NB4 (cell line): Measurements from ENCODE around the gene GNPTAB.

Experiments
- MYC ChIP-seq: IDR thresholded peaks from 2 replicates; pipeline ENCODE4 v1.6.1; 2011; ENCODE audit warnings: low read depth, low read length
- POLR2A ChIP-seq: IDR thresholded peaks from 2 replicates; pipeline ENCODE4 v1.6.1; 2011; ENCODE audit warnings: mild to moderate bottlenecking; ENCODE audit not compliant: insufficient read length; ENCODE audit errors: extremely low read depth
- TF ChIP-seq, protein P1 (sequence below): IDR thresholded peaks from one replicate; pipeline ENCODE4 v1.5.1; 2012; ENCODE audit warnings: low read depth, low read length
- TF ChIP-seq, protein P2 (sequence below): IDR thresholded peaks from 2 replicates; pipeline ENCODE4 v1.6.1; 2011; ENCODE audit warnings: low read depth, low read length

DNA sequence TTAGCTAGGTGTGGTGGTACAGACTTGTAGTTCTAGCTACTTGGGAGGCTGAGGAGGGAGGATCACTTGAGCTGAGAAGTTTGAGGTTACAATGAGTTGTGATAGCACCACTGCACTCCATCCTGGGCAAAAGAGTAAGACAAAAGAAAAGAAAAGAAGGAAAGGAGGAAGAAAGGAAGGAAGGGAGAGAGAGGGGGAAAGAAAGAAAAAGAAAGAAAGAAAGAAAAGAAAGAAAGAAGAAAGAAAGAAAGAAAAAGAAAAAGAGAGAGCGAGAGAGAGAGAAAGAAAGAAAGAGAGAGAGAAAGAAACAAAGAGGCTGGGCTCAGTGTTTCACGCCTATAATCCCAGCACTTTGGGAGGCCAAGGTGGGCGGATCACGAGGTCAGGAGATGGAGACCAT is 10.3 kb upstream of the GNPTAB start:
- TF ChIP-seq, protein P1, sequence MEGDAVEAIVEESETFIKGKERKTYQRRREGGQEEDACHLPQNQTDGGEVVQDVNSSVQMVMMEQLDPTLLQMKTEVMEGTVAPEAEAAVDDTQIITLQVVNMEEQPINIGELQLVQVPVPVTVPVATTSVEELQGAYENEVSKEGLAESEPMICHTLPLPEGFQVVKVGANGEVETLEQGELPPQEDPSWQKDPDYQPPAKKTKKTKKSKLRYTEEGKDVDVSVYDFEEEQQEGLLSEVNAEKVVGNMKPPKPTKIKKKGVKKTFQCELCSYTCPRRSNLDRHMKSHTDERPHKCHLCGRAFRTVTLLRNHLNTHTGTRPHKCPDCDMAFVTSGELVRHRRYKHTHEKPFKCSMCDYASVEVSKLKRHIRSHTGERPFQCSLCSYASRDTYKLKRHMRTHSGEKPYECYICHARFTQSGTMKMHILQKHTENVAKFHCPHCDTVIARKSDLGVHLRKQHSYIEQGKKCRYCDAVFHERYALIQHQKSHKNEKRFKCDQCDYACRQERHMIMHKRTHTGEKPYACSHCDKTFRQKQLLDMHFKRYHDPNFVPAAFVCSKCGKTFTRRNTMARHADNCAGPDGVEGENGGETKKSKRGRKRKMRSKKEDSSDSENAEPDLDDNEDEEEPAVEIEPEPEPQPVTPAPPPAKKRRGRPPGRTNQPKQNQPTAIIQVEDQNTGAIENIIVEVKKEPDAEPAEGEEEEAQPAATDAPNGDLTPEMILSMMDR, result no peak
- no peak for TF ChIP-seq POLR2A
- TF ChIP-seq, protein P2, sequence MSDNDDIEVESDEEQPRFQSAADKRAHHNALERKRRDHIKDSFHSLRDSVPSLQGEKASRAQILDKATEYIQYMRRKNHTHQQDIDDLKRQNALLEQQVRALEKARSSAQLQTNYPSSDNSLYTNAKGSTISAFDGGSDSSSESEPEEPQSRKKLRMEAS, result no peak
- TF ChIP-seq MYC, result no peak
